ENCODE results near the gene BOLL.
"Not testable (repeated sequence)": the region's sequence is repeated elsewhere in the genome, so short reads cannot be mapped to it uniquely, and the experiment has no call there.

BOLL gene

DNA sequence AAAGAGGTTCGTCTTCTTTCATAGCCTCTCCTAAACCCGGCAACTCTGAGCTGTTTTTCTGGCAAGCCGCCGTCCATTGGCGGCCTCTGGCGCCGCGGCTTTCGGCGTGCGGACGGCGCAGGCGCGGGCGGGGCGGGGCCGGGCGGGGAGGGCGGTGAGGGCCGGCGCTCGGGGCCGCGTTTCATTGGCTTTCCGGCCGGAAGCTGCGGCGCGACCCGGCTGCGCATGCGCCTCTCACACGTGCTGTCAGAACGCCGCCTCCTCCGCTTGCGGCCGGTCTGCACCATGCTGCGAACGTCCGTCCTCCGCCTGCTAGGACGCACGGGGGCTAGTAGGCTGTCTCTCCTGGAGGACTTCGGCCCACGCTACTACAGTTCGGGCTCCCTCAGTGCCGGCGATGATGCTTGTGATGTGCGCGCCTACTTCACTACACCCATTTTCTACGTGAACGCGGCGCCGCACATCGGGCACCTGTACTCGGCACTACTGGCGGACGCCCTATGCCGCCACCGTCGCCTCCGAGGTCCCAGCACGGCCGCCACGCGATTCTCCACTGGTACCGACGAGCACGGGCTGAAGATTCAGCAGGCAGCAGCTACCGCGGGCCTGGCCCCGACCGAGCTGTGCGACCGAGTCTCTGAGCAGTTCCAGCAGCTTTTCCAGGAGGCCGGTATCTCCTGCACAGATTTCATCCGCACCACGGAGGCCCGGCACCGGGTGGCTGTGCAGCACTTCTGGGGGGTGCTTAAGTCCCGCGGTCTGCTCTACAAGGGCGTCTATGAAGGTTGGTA, 79.8 kb downstream of the BOLL start, which contains the start of gene MARS2:
TSS of gene MARS2 (plus strand) at position 249 of the 791 bp plus-strand sequence. CDS start at position 286, 37 bp downstream.
- no peak for FAIRE-seq

DNA sequence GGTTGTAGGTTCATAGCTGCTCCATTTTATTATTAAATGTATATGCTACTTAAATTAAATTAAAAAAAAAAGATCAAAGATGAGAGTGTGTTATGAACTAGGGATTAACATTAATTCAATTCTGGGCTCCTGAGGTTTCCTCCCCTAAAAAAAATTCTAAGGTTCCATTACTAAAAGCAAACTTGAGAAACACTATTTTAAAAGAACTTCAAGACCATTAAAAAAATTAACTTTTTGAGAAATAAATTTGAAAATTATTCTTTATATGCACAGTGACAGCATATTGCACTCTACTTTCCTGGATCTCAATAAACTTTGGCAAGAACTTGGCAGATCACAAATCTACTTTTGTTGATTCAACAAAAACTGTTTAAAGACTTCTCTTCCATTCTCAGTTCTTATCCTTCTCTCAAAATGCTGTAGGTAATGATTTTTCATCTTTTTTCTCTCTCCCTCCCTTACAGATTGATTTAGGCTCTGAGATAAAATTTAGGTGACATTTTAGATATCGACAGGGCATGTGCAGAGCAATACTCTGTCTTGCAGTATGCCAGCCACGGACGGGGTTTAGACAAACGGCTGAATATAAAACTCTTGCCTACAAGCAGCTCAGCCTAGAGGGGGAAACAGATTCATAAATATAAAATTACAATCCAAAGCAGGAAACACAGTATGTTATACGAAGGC, 80.5 kb downstream of the BOLL start:
- peak; percentile 56 for FAIRE-seq

DNA sequence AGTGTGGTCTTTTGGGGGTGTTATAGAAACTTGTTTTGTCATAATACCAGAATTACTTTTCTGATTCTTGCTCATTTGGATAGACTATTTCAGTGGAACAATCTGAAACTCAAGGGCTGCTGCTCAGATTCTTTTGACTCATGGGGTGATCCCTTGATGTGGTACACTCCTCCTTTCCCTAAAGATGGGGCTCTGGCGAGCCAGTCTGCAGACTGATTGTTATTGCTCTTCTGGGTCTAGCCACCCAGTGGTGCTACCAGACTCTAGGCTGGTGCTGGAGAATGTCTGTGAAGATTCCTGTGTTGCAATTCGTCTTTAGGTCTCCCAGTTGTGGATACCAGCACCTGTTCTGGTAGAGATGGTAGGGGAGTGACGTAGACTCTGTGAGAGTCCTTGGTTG, 84.2 kb downstream of the BOLL start:
- FAIRE-seq: no peak

DNA sequence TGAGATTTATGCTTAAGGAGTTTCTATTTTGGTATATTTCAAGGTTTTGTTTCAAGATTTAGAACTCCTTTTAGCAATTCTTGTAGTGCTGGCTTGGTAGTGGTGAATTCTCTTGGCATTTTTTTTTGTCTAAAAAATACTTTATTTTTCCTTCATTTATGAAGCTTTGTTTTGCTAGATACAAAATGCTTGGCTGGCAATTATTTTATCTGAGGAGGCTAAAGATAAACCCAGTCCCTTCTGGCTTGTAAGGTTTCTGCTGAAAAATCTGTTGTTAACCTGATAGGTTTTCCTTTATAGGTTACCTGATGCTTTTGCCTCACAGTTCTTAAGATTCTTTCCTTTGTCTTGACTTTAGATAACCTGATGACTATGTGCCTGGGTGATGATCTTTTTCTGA, 85.4 kb downstream of the BOLL start:
- FAIRE-seq: not testable (repeated sequence)

DNA sequence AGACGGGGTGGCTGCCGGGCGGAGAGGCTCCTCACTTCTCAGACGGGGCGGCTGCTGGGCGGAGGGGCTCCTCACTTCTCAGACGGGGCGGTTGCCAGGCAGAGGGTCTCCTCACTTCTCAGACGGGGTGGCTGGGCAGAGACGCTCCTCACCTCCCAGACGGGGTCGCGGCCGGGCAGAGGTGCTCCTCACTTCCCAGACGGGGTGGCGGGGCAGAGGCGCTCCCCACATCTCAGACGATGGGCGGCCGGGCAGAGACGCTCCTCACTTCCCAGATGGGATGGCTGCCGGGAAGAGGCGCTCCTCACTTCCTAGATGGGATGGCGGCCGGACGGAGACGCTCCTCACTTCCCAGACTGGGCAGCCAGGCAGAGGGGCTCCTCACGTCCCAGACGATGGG, 88.5 kb downstream of the BOLL start:
- not testable (repeated sequence) for FAIRE-seq

GRCh38 chr2:197695971-197696370, 89.1 kb downstream of the BOLL start:
- not testable (repeated sequence) for FAIRE-seq

DNA sequence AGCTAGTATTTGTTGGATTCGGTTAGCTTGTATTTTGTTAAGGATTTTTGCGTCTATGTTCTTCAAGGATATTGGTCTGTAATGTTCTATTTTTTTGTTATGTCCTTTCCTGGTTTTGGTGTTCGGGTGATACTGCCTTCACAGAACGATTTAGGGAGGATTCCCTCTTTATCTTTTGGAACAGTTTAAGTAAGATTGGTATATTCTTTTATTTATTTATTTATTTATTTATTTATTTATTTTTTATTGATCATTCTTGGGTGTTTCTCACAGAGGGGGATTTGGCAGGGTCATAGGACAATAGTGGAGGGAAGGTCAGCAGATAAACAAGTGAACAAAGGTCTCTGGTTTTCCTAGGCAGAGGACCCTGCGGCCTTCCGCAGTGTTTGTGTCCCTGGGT, 89.9 kb downstream of the BOLL start:
- not testable (repeated sequence) for FAIRE-seq

GRCh38 chr2:197677483-197677882, 107.6 kb downstream of the BOLL start:
- no peak for FAIRE-seq

GRCh38 chr2:197677056-197677455, 108.1 kb downstream of the BOLL start:
- no peak for FAIRE-seq

Data from islet of Langerhans (tissue), 1 donor.